Measurements from ENCODE around the gene DGKG.
A peak's percentile ranks its signal among the peaks of the same experiment; 100 is the strongest.

Gene DGKG

DNA sequence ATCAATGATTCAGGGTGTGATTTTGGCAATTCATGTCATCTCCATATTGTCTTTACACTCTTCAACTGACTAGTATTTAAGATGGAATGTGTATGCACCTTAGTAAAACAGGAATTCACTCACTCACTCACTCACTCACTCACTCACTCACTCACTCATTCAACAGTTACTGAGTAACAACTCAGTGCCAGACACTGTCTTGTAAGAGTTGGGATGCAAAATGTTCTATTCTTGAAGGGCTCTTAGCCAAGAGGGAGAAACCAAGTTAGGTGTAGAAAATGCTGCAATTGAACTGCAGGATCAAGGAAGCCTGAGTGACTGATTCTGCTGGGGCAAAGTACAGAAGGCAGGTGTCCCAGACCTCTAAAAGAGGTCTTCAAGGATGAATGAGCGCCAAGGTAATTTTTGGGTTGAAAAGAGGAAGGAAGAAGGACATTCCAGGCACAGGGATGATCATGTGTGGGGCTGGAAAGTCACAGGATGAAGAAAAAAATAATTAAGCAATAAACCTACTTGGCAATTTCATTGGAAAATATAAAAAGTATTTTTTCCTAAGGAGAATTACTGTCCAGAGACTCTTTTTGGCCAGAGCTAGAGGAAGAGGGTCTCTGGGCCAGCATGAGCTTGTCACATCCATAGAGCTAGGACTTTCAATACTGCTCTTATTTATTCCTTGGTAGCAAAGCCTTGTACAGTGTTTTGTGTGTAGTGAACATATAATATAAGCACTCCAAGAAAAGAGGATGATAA, 194.2 kb downstream of the DGKG start:
- in situ Hi-C loops (cut with MboI; ENCODE audit: low pct_unique_long_range_greater_than_20kb, low sequenced_read_pairs), result no loop called here

GRCh38 chr3:186166491-186167288, 195.3 kb downstream of the DGKG start:
- in situ Hi-C loops (cut with MboI; ENCODE audit: low pct_unique_long_range_greater_than_20kb, low sequenced_read_pairs), result no loop called here
- no peak for DNase-seq

More for the DNA sequence above, 194.2 kb downstream of the DGKG start:
- no peak for DNase-seq

DNA sequence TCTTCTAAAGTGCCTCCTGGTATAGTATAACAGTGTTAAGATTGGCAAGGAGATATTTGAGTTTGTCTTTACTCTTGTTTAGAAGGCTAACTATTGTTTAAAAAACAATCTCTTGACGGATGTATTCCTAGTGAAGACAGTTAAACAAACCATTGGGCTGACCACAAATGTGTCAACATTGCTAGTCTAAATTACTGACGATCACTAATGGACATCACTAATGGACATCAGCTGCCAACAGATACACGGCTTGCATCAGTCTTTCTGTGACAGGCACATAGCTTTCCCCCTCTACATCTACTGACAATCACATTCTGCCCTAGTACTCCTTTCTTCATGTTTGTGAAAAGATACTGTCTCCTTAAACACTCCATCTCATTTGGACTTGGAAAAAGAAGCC, 196.0 kb downstream of the DGKG start:
- no peak for DNase-seq
- in situ Hi-C loops (cut with MboI; ENCODE audit: low pct_unique_long_range_greater_than_20kb, low sequenced_read_pairs), result no loop called here

GRCh38 chr3:186165331-186165730, 196.7 kb downstream of the DGKG start:
- DNase-seq, result no peak
- in situ Hi-C loops (cut with MboI; ENCODE audit: low pct_unique_long_range_greater_than_20kb, low sequenced_read_pairs), result no loop called here

DNA sequence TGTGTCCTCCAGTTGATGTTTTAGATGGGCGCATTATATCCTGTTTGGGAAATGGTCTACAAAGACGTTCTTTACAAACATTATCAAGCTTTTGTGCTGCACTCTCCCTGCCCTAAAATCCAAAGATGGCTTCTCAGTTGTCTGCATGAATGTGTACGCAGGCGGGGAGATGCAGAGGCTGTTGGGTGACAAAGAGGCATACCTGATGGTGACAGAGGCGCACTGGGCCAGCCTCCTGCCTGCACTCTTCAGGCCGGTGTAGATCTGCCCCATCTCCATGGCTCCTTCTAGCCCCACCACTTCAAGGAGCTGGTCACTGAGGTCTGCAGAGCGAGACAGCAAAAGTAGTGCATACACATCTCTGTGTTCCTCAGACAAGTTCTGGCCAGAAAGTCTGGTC, 197.3 kb downstream of the DGKG start:
- DNase-seq, result no peak
- in situ Hi-C loops (cut with MboI; ENCODE audit: low pct_unique_long_range_greater_than_20kb, low sequenced_read_pairs), result no loop called here

DNA sequence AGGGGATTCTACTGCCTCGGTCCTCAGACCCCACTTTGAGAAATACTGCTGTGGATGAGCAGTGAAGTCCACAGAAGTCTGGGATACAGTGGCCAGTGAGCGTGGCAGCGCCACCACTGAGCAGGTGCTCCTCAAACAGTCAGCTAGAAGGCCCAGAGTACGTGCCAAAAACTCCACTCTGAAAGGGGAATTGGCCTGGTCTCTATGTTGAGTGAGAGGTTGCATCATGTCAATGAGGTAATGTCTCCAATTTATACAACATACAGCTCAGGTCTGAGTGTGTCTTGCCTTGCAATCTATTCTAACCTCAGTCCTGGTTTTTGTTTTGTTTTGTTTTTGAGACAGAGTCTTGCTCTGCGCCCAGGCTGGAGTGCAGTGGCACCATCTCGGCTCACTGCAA, 199.8 kb downstream of the DGKG start:
- in situ Hi-C loops (cut with MboI; ENCODE audit: low pct_unique_long_range_greater_than_20kb, low sequenced_read_pairs), result no loop called here
- DNase-seq, result peak; percentile 87

- in situ Hi-C loops (cut with MboI; ENCODE audit: low pct_unique_long_range_greater_than_20kb, low sequenced_read_pairs), result no loop called here
- no peak for DNase-seq
Observed at GRCh38 chr3:186160691-186161243, 201.3 kb downstream of the DGKG start.

- in situ Hi-C loops (cut with MboI; ENCODE audit: low pct_unique_long_range_greater_than_20kb, low sequenced_read_pairs), result no loop called here
Observed at GRCh38 chr3:186154641-186155040, 207.4 kb downstream of the DGKG start.

DNA sequence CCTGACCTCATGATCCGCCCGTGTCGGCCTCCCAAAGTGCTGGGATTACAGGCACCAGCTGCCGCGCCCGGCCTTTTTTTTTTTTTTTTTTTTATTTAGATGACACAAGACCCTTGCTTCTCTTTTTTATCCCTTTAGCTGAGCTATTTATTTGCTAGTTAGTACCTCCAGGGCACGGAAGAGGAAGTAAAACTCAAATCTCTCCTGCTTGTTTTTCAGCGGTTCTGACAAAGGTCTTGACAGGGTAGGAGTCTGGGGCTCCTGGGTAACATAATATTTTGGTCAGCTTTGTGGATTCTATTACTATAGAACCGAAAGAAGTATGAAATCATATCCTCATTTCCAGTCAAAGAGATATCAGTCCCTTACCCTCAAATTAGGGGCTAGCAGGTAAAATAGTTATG, 209.1 kb downstream of the DGKG start:
- in situ Hi-C loops (cut with MboI; ENCODE audit: low pct_unique_long_range_greater_than_20kb, low sequenced_read_pairs), result no loop called here
- DNase-seq, result peak; percentile 82

More at GRCh38 chr3:186154641-186155040, 207.4 kb downstream of the DGKG start:
- DNase-seq, result no peak

- peak; percentile 18 for DNase-seq
- in situ Hi-C loops (cut with MboI; ENCODE audit: low pct_unique_long_range_greater_than_20kb, low sequenced_read_pairs), result no loop called here
Observed at GRCh38 chr3:186152361-186152798, 209.7 kb downstream of the DGKG start.

GRCh38 chr3:186151077-186151971, 210.7 kb downstream of the DGKG start:
- DNase-seq, result peak; percentile 64
- in situ Hi-C loops (cut with MboI; ENCODE audit: low pct_unique_long_range_greater_than_20kb, low sequenced_read_pairs), result no loop called here

DNA sequence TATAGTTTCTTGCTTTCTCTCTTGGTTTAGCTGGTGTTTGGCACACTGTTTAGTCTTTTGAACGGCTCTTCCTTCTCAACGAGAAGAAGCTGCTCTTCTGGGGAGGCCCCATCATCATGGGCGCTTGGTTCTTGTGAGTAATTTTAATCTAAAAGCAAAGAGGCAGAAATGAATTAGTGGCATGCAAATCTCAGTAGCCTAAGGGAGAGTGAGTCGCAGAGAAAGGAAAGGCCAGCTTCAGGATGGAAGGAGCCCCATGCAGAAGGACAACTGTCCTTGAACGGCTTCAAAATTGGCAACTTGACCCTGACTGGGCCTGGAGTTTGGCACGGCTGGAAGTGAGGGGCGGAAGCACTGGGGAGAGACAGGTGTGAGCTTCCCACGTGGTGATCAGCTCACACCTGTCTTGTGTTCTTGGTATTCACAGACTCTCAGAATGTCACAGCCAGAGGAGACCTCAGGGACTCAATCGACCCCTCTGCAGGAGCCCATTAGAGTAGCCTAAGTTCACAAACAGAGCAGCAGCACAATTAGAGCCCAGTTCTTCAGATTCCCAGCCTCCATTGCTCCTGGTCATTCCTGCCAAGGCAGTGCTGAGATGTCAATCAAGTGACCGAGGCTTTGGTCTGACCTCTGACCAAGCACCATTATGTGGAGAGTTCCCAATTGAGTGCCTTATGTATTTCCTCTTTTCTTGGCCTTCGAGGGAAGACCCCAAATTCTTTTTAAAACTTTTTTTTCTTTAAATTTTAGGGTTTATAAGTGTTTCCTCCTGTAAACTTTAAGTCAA, 211.8 kb downstream of the DGKG start:
- in situ Hi-C loops (cut with MboI; ENCODE audit: low pct_unique_long_range_greater_than_20kb, low sequenced_read_pairs), result no loop called here
- no peak for DNase-seq

GRCh38 chr3:186149319-186149960, 212.6 kb downstream of the DGKG start:
- in situ Hi-C loops (cut with MboI; ENCODE audit: low pct_unique_long_range_greater_than_20kb, low sequenced_read_pairs), result no loop called here
- DNase-seq, result no peak

DNA sequence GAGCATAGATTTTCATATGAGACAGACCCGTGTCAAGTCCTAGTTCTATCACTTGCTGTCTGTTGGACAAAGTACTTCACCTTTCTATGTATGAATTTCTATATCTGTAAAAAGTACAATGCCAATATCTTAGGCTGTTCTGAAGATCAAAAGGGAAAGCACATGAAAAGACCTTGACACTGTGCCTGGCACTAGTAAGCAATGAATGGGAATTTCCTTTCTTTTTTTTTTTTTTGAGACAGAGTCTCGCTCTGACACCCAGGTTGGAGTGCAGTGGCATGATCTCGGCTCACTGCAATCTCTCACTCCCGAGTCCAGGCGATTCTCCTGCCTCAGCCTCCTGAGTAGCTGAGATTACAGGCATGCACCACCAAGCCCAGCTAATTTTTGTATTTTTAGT, 217.8 kb downstream of the DGKG start:
- in situ Hi-C loops (cut with MboI; ENCODE audit: low pct_unique_long_range_greater_than_20kb, low sequenced_read_pairs), result no loop called here
- no peak for DNase-seq

- no peak for DNase-seq
- in situ Hi-C loops (cut with MboI; ENCODE audit: low pct_unique_long_range_greater_than_20kb, low sequenced_read_pairs), result no loop called here
Observed at GRCh38 chr3:186143250-186143649, 218.8 kb downstream of the DGKG start.

DNA sequence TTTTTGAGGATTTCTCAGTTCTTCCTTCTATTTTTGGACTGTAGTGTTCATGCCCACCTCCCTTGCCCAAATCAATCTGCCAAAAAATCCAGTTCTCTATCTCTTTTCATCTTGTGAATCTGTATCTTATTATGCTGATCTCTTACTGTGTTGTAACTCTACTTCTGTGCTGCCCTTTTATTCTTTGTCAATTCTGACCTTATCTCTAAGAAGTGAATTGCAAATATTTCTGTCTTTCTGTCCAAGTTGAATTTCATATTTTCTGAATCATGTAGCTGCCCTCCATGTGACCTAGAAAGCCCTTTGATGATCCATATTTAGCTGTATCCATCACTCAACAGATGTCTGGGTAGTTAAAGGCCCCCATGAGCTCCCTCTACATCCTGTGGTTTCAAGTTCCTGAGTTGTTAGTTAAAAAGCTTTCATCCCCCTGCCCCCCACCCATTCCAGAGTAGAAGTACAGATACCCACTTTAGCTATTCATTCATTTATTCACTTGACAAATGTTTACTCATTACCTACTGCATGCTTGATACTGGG, 219.6 kb downstream of the DGKG start:
- in situ Hi-C loops (cut with MboI; ENCODE audit: low pct_unique_long_range_greater_than_20kb, low sequenced_read_pairs), result no loop called here
- DNase-seq, result peak; percentile 45

- DNase-seq, result no peak
- in situ Hi-C loops (cut with MboI; ENCODE audit: low pct_unique_long_range_greater_than_20kb, low sequenced_read_pairs), result no loop called here
Observed at GRCh38 chr3:186141790-186142189, 220.2 kb downstream of the DGKG start.
